HCT116 (cell line): ENCODE measurements around the gene CLIP2. TPM values are rescaled to one million over a fixed set of nuclear protein-coding genes. Genes with fewer than 3 reads are reported as not detected.
"Not testable (repeated sequence)": the region's sequence is repeated elsewhere in the genome, so short reads cannot be mapped to it uniquely, and the experiment has no call there.

Source experiments
- ATAC-seq: fragments of 200-7000 bp; cut with Tn5 transposase; 2 replicates; pipeline ENCODE4 v1.9.1; 2020; ENCODE audit warnings: mild to moderate bottlenecking, moderate library complexity
- BruUV-seq: library from RNA; stranded (reverse); fragments of 400-500 nt; replicated peaks from 2 replicates; lab custom pipeline; 2021; lab: Mats Ljungman, UMichigan
- CTCF ChIA-PET: fragments of 300-600 bp; sonication (Branson Sonifier 250); formaldehyde crosslinking; loops from one replicate; lab custom pipeline; 2021; ENCODE audit warnings: antibody characterized with exemption; lab: Charles Lee
- POLR2A ChIA-PET: fragments of 300-600, 350-600 bp; sonication (Branson Sonifier 250); formaldehyde crosslinking; loops from one replicate; lab custom pipeline; 2021; ENCODE audit warnings: antibody characterized with exemption; lab: Charles Lee
- RAD21 ChIA-PET, 2 experiments: fragments of 300-600 bp; sonication (Branson Sonifier 250); formaldehyde crosslinking; loops; one replicate each; lab custom pipeline; 2023; ENCODE audit warnings: low total read pairs in 2 of 2; ENCODE audit not compliant: uncharacterized antibody in 2 of 2, unreplicated experiment in 2 of 2, low non-redundant PET in 1 of 2; lab: Charles Lee
- DNase-seq: peaks from one replicate; pipeline ENCODE4 v3.0.0-alpha.2; 2010; ENCODE audit warnings: low read depth, low spot score
- H2AFZ ChIP-seq: fragments of 200-600 bp; shearing (Covaris generic), sonication (generic); 2 replicates; pipeline ENCODE4 v1.6.1; 2017; ENCODE audit warnings: low read depth, mixed run types, mixed read lengths, antibody characterized with exemption, low read length; ENCODE audit not compliant: poor library complexity, severe bottlenecking
- H3K27ac ChIP-seq: 2 replicates; pipeline ENCODE4 v1.5.1; 2012; ENCODE audit warnings: low read depth, low read length
- H3K27me3 ChIP-seq: fragments of 200-600 bp; sonication (generic); 2 replicates; pipeline ENCODE4 v1.6.1; 2016; ENCODE audit warnings: mixed run types, low read length, mixed read lengths; ENCODE audit not compliant: insufficient read depth
- H3K36me3 ChIP-seq, 2 experiments: fragments of 200-500 bp in 1 of 2; fragments of 200-600 bp in 1 of 2; sonication (Bioruptor generic) in 1 of 2; sonication (generic) in 1 of 2; 2 replicates each; pipeline versions ENCODE4 v1.5.1 to v1.6.1; 2014 to 2016; ENCODE audit warnings: low read length in 2 of 2, inconsistent platforms in 1 of 2, mixed read lengths in 1 of 2, mixed run types in 1 of 2; ENCODE audit not compliant: insufficient read depth in 2 of 2, control insufficient read depth in 1 of 2
- H3K4me1 ChIP-seq, 2 experiments: fragments of 200-600 bp in 1 of 2; sonication (generic) in 1 of 2; 2 replicates each; pipeline versions ENCODE4 v1.5.1 to v1.6.1; 2012 to 2017; ENCODE audit warnings: low read length in 2 of 2, inconsistent platforms in 1 of 2, mild to moderate bottlenecking in 1 of 2, mixed read lengths in 1 of 2, mixed run types in 1 of 2, moderate library complexity in 1 of 2; ENCODE audit not compliant: insufficient read depth in 2 of 2, control insufficient read depth in 1 of 2
- H3K4me2 ChIP-seq: fragments of 200-600 bp; sonication (generic); 2 replicates; pipeline ENCODE4 v1.6.1; 2017; ENCODE audit warnings: mixed run types, low read length, mixed read lengths
- H3K4me3 ChIP-seq, 2 experiments: fragments of 200-600 bp in 1 of 2; sonication (generic) in 1 of 2; replicated peaks in 1 of 2; 2 replicates each; pipeline ENCODE4 v1.5.1; 2011 to 2016; ENCODE audit warnings: low read length in 2 of 2, control low read depth in 1 of 2, low read depth in 1 of 2, mild to moderate bottlenecking in 1 of 2, mixed read lengths in 1 of 2, mixed run types in 1 of 2
- H3K79me2 ChIP-seq: fragments of 200-600 bp; sonication (generic); 2 replicates; pipeline ENCODE4 v1.6.1; 2017; ENCODE audit warnings: mild to moderate bottlenecking, mixed run types, low read length, moderate library complexity, mixed read lengths; ENCODE audit not compliant: insufficient read depth
- H3K9ac ChIP-seq: fragments of 200-600 bp; sonication (generic); 2 replicates; pipeline ENCODE4 v1.6.1; 2016; ENCODE audit warnings: low read length, mixed read lengths
- H3K9me2 ChIP-seq: fragments of 200-600 bp; sonication (generic), shearing (Covaris generic); 2 replicates; pipeline ENCODE4 v1.6.1; 2017; ENCODE audit warnings: mixed run types, mild to moderate bottlenecking, moderate library complexity; ENCODE audit not compliant: insufficient read depth
- H3K9me3 ChIP-seq, 2 experiments: fragments of 200-500 bp in 1 of 2; fragments of 200-600 bp in 1 of 2; sonication (Bioruptor generic) in 1 of 2; sonication (generic) in 1 of 2; 2 replicates each; pipeline ENCODE4 v1.6.1; 2014 to 2017; ENCODE audit warnings: low read length in 2 of 2, mixed read lengths in 2 of 2, inconsistent platforms in 1 of 2, low read depth in 1 of 2, mild to moderate bottlenecking in 1 of 2, mixed run types in 1 of 2, moderate library complexity in 1 of 2; ENCODE audit not compliant: control insufficient read depth in 1 of 2, insufficient read depth in 1 of 2
- H4K20me1 ChIP-seq: fragments of 200-600 bp; sonication (generic), shearing (Covaris generic); 2 replicates; pipeline ENCODE4 v1.6.1; 2017; ENCODE audit warnings: mixed run types, mild to moderate bottlenecking, moderate library complexity; ENCODE audit not compliant: insufficient read depth
- ATF3 ChIP-seq: IDR thresholded peaks from 2 replicates; pipeline ENCODE4 v1.6.1; 2012
- CBX3 ChIP-seq: IDR thresholded peaks from 2 replicates; pipeline ENCODE4 v1.6.1; 2012; ENCODE audit warnings: low read depth
- CEBPB ChIP-seq: IDR thresholded peaks from 2 replicates; pipeline ENCODE4 v1.6.1; 2012; ENCODE audit warnings: low read depth
- CTCF ChIP-seq, 3 experiments: fragments of 200-600 bp in 1 of 3; sonication (generic) in 1 of 3; IDR thresholded peaks in 2 of 3; conservative IDR thresholded peaks in 1 of 3; 2 replicates each; pipeline ENCODE4 v1.5.1; 2012 to 2017; ENCODE audit warnings: low read depth in 2 of 3, low read length in 2 of 3, antibody characterized with exemption in 1 of 3, borderline replicate concordance in 1 of 3, control low read depth in 1 of 3, mild to moderate bottlenecking in 1 of 3, mixed read lengths in 1 of 3, mixed run types in 1 of 3, moderate library complexity in 1 of 3; ENCODE audit not compliant: insufficient read depth in 1 of 3
- ELF1 ChIP-seq: IDR thresholded peaks from 2 replicates; pipeline ENCODE4 v1.6.1; 2012; ENCODE audit warnings: low read depth, borderline replicate concordance
- EZH2 ChIP-seq: fragments of 200-600 bp; sonication (generic); IDR thresholded peaks from 2 replicates; pipeline ENCODE4 v1.6.1; 2017; ENCODE audit warnings: antibody characterized with exemption, mixed run types
- EZH2phosphoT487 ChIP-seq: fragments of 200-600 bp; IDR thresholded peaks from 2 replicates; pipeline ENCODE4 v1.6.1; 2018; ENCODE audit warnings: antibody characterized with exemption, borderline replicate concordance
- FOSL1 ChIP-seq: IDR thresholded peaks from 2 replicates; pipeline ENCODE4 v1.6.1; 2012; ENCODE audit warnings: low read depth
- JUND ChIP-seq: IDR thresholded peaks from 2 replicates; pipeline ENCODE4 v1.6.1; 2012
- POLR2AphosphoS5 ChIP-seq: IDR thresholded peaks from 2 replicates; pipeline ENCODE4 v1.6.1; 2011; ENCODE audit warnings: mild to moderate bottlenecking, low read depth, low read length, moderate library complexity
- SIN3A ChIP-seq: IDR thresholded peaks from 2 replicates; pipeline ENCODE4 v1.6.1; 2012; ENCODE audit warnings: low read depth
- SRF ChIP-seq: IDR thresholded peaks from 2 replicates; pipeline ENCODE4 v1.6.1; 2012; ENCODE audit warnings: low read depth
- TCF7L2 ChIP-seq: IDR thresholded peaks from 2 replicates; pipeline ENCODE4 v1.7.0; 2011; ENCODE audit warnings: borderline replicate concordance, inconsistent platforms; ENCODE audit not compliant: insufficient read depth, insufficient read length; ENCODE audit errors: extremely low read depth
- ZFX ChIP-seq: fragments of 450-650 bp; IDR thresholded peaks from 2 replicates; pipeline ENCODE4 v1.6.1; 2017
- intact Hi-C: fragments of 100-400 bp; cut with micrococcal nuclease; formaldehyde crosslinking; loops from 2 replicates; pipeline ENCODE4 v1.10.0; 2022
- total RNA-seq: library from RNA; stranded (reverse); gene quantifications from one replicate; pipeline ENCODE4 v1.2.1, GENCODE V29; 2021; ENCODE audit not compliant: unreplicated experiment

CLIP2 gene
- total RNA-seq, 1 experiment from 2014 or later, result 40.1 TPM

GRCh38 chr7:74439541-74439940 is 150.3 kb downstream of the CLIP2 start:
- no peak for DNase-seq
- Histone ChIP-seq H4K20me1 (no peaks in the 10 kb centered on the region), H3K4me3 (no peak overlapping the region), H2AFZ (no peak overlapping the region), H3K27me3 (no peaks in the 10 kb centered on the region), H3K79me2 (no peaks in the 10 kb centered on the region), H3K9me2 (no peaks in the 10 kb centered on the region)
- no peak for ATAC-seq
- BruUV-seq, result no TSS peak
- TF ChIP-seq CBX3, result no peak
- TF ChIP-seq, all 23 proteins: peak for 0
- H3K27ac ChIP-seq, result no peak overlapping the region
- peaks cover 0 to 4% of the 10 kb centered on the region in 2 experiments; a peak in 1 of 4 replicates for H3K9me3 ChIP-seq
- H3K36me3 ChIP-seq, result no peaks in the 10 kb centered on the region
- ChIA-PET RAD21 (no interaction called here), CTCF (interaction anchor here (1.6 kb wide), 1 partner anchor 10 kb away, joined by 5 read pairs; no protein-coding TSS in a partner anchor), POLR2A (no interaction called here)
- intact Hi-C loops, result loop anchor here (5.0 kb wide), 1 partner anchor 48 kb away; no protein-coding TSS in a partner anchor
- no peak overlapping the region for H3K9ac ChIP-seq
- peaks cover 0 to 10% of the 10 kb centered on the region in 2 experiments; a peak in 2 of 4 replicates for H3K4me1 ChIP-seq
- no peak overlapping the region for H3K4me2 ChIP-seq

GRCh38 chr7:74440143-74440542 is 150.9 kb downstream of the CLIP2 start:
- H3K9ac ChIP-seq, DNase-seq, H3K9me2 ChIP-seq, H4K20me1 ChIP-seq, ATAC-seq, H3K4me1 ChIP-seq, RAD21 ChIA-PET, H3K36me3 ChIP-seq, H2AFZ ChIP-seq, POLR2A ChIA-PET, intact Hi-C loops, H3K27me3 ChIP-seq, H3K27ac ChIP-seq, H3K79me2 ChIP-seq, H3K4me2 ChIP-seq, H3K9me3 ChIP-seq, BruUV-seq, H3K4me3 ChIP-seq: not testable (repeated sequence)
- CTCF ChIA-PET, result interaction anchor here (1.6 kb wide), 1 partner anchor 9 kb away, joined by 5 read pairs; no protein-coding TSS in a partner anchor

- intact Hi-C loops, result no loop called here
- H3K79me2 ChIP-seq, result no peaks in the 10 kb centered on the region
- no peak overlapping the region for H3K27ac ChIP-seq
- no peak overlapping the region for H3K4me2 ChIP-seq
- no TSS peak for BruUV-seq
- H2AFZ ChIP-seq, result no peak overlapping the region
- H3K27me3 ChIP-seq, result no peaks in the 10 kb centered on the region
- H3K4me3 ChIP-seq, result no peak overlapping the region
- no peak for TF ChIP-seq ZFX
- no peak for TF ChIP-seq CTCF (IDR thresholded peaks at IDR 0.05 in 2 of 3, conservative IDR thresholded peaks at IDR 0.05 in 1 of 3; ENCODE audit: borderline replicate concordance in 1 of 3, insufficient read depth in 1 of 3, low read depth in 2 of 3, low read length in 2 of 3)
- TF ChIP-seq EZH2, result no peak
- TF ChIP-seq ATF3, result no peak
- no peak for TF ChIP-seq POLR2AphosphoS5
- no peak for TF ChIP-seq SIN3A
- TF ChIP-seq JUND, result no peak
- TF ChIP-seq EZH2phosphoT487, result no peak
- TF ChIP-seq FOSL1, result no peak
- TF ChIP-seq SRF, result no peak
- no peak for TF ChIP-seq TCF7L2
- no peak for TF ChIP-seq ELF1
- TF ChIP-seq CEBPB, result no peak
- peaks cover 0 to 4% of the 10 kb centered on the region in 2 experiments; a peak in 1 of 4 replicates for H3K9me3 ChIP-seq
- ChIA-PET CTCF (no interaction called here), POLR2A (no interaction called here), RAD21 (no interaction called here)
- H3K9ac ChIP-seq, result no peak overlapping the region
- no peak for ATAC-seq
- H3K9me2 ChIP-seq, result no peaks in the 10 kb centered on the region
- H3K36me3 ChIP-seq, result no peaks in the 10 kb centered on the region
- DNase-seq, result no peak
- H4K20me1 ChIP-seq, result no peaks in the 10 kb centered on the region
- no peaks in the 10 kb centered on the region for H3K4me1 ChIP-seq
These were observed 152.6 kb downstream of the CLIP2 start for GRCh38 chr7:74441801-74442200.
